ENCODE measurements around the gene NKAIN2.

- TF ChIP-seq CTCF (conservative IDR thresholded peaks at IDR 0.05; ENCODE audit: low read depth, low read length) (no peak), EZH2 (IDR thresholded peaks at IDR 0.05; ENCODE audit: borderline replicate concordance, low read depth, low read length, poor library complexity, severe bottlenecking) (no peak)
These were observed 731.6 kb downstream of the NKAIN2 start for GRCh38 chr6:124535299-124535698.
